Measurements from ENCODE around the gene ACSL5.
"Not testable (repeated sequence)": the region's sequence is repeated elsewhere in the genome, so short reads cannot be mapped to it uniquely, and the experiment has no call there.

Gene ACSL5

DNA sequence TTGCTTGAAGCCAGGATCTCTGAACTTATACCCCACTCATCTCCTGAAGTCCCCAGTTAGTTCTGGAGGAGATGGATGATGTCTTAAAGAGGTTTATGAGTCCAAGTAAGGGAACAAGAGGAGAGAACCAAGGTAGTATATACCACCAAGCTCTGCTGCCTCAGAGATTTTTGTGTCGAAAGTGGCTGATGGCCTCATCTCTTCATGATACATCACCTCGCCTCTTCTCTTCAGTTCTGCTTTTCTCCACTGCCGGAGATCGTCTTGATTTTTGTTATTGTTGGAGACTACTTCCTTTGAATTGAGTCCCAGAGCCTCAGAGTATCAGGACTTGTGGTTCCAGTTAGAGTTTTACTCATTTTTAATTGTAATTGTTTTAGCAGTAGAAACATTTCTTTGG is 75.0 kb downstream of the ACSL5 start:
- Histone ChIP-seq H3K27ac (ENCODE audit: low read depth, low read length) (no peak overlapping the region), H3K27me3 (ENCODE audit: control insufficient read depth in 5 of 5, insufficient read depth in 4 of 5, low read length in 5 of 5) (no peaks in the 10 kb centered on the region), H3K9me3 (ENCODE audit: control insufficient read depth in 5 of 5, low read length in 5 of 5) (no peaks in the 10 kb centered on the region), H3K9ac (ENCODE audit: low read length in 5 of 5) (no peak overlapping the region), H3K4me1 (ENCODE audit: control insufficient read depth in 5 of 5, insufficient read depth in 5 of 5, low read length in 5 of 5) (peaks cover 3 to 29% (median 25%) of the 10 kb centered on the region in 5 donors), H3K4me3 (ENCODE audit: low read depth in 1 of 5, low read length in 5 of 5) (no peak overlapping the region), H3K36me3 (ENCODE audit: control insufficient read depth in 5 of 5, insufficient read depth in 5 of 5, low read length in 5 of 5) (peaks cover 3 to 11% (median 6%) of the 10 kb centered on the region in 5 donors)

GRCh38 chr10:112454910-112455779 is 81.2 kb downstream of the ACSL5 start:
- Histone ChIP-seq H3K4me3 (ENCODE audit: low read depth in 1 of 5, low read length in 5 of 5) (no peak overlapping the region), H3K4me1 (ENCODE audit: control insufficient read depth in 5 of 5, insufficient read depth in 5 of 5, low read length in 5 of 5) (no peaks in the 10 kb centered on the region), H3K36me3 (ENCODE audit: control insufficient read depth in 5 of 5, insufficient read depth in 5 of 5, low read length in 5 of 5) (peaks cover 0 to 2% (median 0%) of the 10 kb centered on the region in 5 donors), H3K27ac (ENCODE audit: low read depth, low read length) (no peak overlapping the region), H3K9ac (ENCODE audit: low read length in 5 of 5) (no peak overlapping the region), H3K9me3 (ENCODE audit: control insufficient read depth in 5 of 5, low read length in 5 of 5) (no peaks in the 10 kb centered on the region), H3K27me3 (ENCODE audit: control insufficient read depth in 5 of 5, insufficient read depth in 4 of 5, low read length in 5 of 5) (no peaks in the 10 kb centered on the region)

- no peaks in the 10 kb centered on the region for H3K9me3 ChIP-seq (ENCODE audit: control insufficient read depth in 5 of 5, low read length in 5 of 5)
- no peaks in the 10 kb centered on the region for H3K27me3 ChIP-seq (ENCODE audit: control insufficient read depth in 5 of 5, insufficient read depth in 4 of 5, low read length in 5 of 5)
- H3K4me3 ChIP-seq (ENCODE audit: low read depth in 1 of 5, low read length in 5 of 5): no peak overlapping the region
- no peak overlapping the region for H3K27ac ChIP-seq (ENCODE audit: low read depth, low read length)
- no peaks in the 10 kb centered on the region for H3K4me1 ChIP-seq (ENCODE audit: control insufficient read depth in 5 of 5, insufficient read depth in 5 of 5, low read length in 5 of 5)
- no peak overlapping the region for H3K9ac ChIP-seq (ENCODE audit: low read length in 5 of 5)
- H3K36me3 ChIP-seq (ENCODE audit: control insufficient read depth in 5 of 5, insufficient read depth in 5 of 5, low read length in 5 of 5): peaks cover 0 to 7% (median 0%) of the 10 kb centered on the region in 5 donors
These were observed 82.6 kb downstream of the ACSL5 start for GRCh38 chr10:112456533-112456932.

DNA sequence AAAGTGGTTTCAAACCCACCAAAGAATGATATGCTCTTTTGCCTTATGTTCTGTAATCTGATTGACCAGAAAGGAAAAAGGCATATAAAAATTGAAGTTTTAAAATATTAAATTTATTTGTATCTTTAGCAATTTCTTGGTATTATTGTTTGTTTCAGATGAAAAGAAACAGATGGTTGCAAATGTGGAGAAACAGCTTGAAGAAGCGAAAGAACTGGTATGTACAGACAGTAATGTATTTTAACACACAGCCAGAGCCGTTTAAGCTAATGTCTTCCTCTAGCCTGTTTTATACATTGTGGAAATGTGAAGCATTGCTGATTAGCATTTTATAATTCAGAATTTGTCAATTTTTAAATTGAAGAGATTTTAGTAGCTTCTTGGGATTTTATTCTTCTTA is 86.5 kb downstream of the ACSL5 start:
- H3K9ac ChIP-seq (ENCODE audit: low read length in 5 of 5): no peak overlapping the region
- H3K9me3 ChIP-seq (ENCODE audit: control insufficient read depth in 5 of 5, low read length in 5 of 5): no peaks in the 10 kb centered on the region
- H3K4me3 ChIP-seq (ENCODE audit: low read depth in 1 of 5, low read length in 5 of 5): no peak overlapping the region
- peaks cover 6 to 20% (median 11%) of the 10 kb centered on the region in 5 donors for H3K36me3 ChIP-seq (ENCODE audit: control insufficient read depth in 5 of 5, insufficient read depth in 5 of 5, low read length in 5 of 5)
- no peak overlapping the region for H3K27ac ChIP-seq (ENCODE audit: low read depth, low read length)
- no peaks in the 10 kb centered on the region for H3K27me3 ChIP-seq (ENCODE audit: control insufficient read depth in 5 of 5, insufficient read depth in 4 of 5, low read length in 5 of 5)
- no peaks in the 10 kb centered on the region for H3K4me1 ChIP-seq (ENCODE audit: control insufficient read depth in 5 of 5, insufficient read depth in 5 of 5, low read length in 5 of 5)

GRCh38 chr10:112461029-112461887 is 87.3 kb downstream of the ACSL5 start:
- Histone ChIP-seq H3K27me3 (ENCODE audit: control insufficient read depth in 5 of 5, insufficient read depth in 4 of 5, low read length in 5 of 5) (no peaks in the 10 kb centered on the region), H3K27ac (ENCODE audit: low read depth, low read length) (no peak overlapping the region), H3K4me1 (ENCODE audit: control insufficient read depth in 5 of 5, insufficient read depth in 5 of 5, low read length in 5 of 5) (no peaks in the 10 kb centered on the region), H3K4me3 (ENCODE audit: low read depth in 1 of 5, low read length in 5 of 5) (no peak overlapping the region), H3K9ac (ENCODE audit: low read length in 5 of 5) (no peak overlapping the region), H3K9me3 (ENCODE audit: control insufficient read depth in 5 of 5, low read length in 5 of 5) (no peaks in the 10 kb centered on the region), H3K36me3 (ENCODE audit: control insufficient read depth in 5 of 5, insufficient read depth in 5 of 5, low read length in 5 of 5) (peaks cover 10 to 26% (median 16%) of the 10 kb centered on the region in 5 donors)

GRCh38 chr10:112464074-112464473 is 90.2 kb downstream of the ACSL5 start:
- not testable (repeated sequence) for H3K27me3 ChIP-seq (ENCODE audit: control insufficient read depth in 5 of 5, insufficient read depth in 4 of 5, low read length in 5 of 5); H3K4me1 ChIP-seq (ENCODE audit: control insufficient read depth in 5 of 5, insufficient read depth in 5 of 5, low read length in 5 of 5); H3K4me3 ChIP-seq (ENCODE audit: low read depth in 1 of 5, low read length in 5 of 5); H3K9ac ChIP-seq (ENCODE audit: low read length in 5 of 5); H3K27ac ChIP-seq (ENCODE audit: low read depth, low read length); H3K9me3 ChIP-seq (ENCODE audit: control insufficient read depth in 5 of 5, low read length in 5 of 5)
- H3K36me3 ChIP-seq (ENCODE audit: control insufficient read depth in 5 of 5, insufficient read depth in 5 of 5, low read length in 5 of 5): peaks cover 10 to 35% (median 22%) of the 10 kb centered on the region in 5 donors

DNA sequence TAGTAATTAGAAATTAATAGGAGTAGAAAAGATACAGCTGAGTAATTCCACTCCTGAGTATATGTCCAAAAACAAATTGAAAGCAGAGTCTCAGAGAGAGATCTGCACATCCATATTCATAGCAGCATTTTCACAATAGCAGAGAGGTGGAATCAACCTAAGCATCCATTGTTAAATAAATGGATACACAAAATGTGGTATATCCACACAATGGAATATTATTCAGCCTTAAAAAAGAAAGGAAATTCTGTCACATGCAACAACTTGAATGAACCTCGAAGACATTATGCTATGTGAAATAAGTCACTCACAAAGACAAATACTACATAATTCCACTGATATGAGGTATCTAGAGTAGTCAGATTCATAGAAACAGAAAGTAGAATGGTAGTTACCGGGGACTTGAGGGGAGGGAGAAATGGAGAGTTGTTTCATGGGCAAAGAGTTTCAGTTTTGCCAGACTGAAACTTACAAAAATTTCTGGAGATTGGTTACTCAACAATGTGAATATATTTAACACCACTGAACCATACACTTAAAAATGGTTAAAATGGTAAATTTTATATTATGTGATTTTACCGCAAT is 91.5 kb downstream of the ACSL5 start:
- H3K9ac ChIP-seq (ENCODE audit: low read length in 5 of 5): no peak overlapping the region
- peaks cover 10 to 39% (median 22%) of the 10 kb centered on the region in 5 donors for H3K36me3 ChIP-seq (ENCODE audit: control insufficient read depth in 5 of 5, insufficient read depth in 5 of 5, low read length in 5 of 5)

DNA sequence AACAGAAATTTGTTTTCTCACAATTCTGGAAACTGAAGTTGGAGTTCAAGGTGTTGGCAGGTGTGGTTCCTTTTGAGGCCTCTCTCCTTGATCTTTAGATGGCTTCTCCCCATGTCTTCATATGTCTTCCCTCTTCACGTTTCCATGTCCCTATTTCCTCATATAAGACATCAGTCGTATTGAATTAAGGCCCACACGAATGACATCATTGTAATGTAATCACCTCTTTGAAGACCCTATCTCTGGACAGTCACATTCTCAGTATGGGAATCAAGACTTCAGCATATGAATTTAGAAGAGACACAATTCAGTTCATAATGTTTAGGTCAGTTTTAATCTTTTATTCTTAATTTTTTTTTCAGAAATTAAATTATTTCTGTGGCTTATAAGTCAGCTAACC is 92.9 kb downstream of the ACSL5 start:
- no peak overlapping the region for H3K27ac ChIP-seq (ENCODE audit: low read depth, low read length)
- H3K9me3 ChIP-seq (ENCODE audit: control insufficient read depth in 5 of 5, low read length in 5 of 5): no peaks in the 10 kb centered on the region
- no peaks in the 10 kb centered on the region for H3K27me3 ChIP-seq (ENCODE audit: control insufficient read depth in 5 of 5, insufficient read depth in 4 of 5, low read length in 5 of 5)
- H3K9ac ChIP-seq (ENCODE audit: low read length in 5 of 5): no peak overlapping the region
- no peak overlapping the region for H3K4me3 ChIP-seq (ENCODE audit: low read depth in 1 of 5, low read length in 5 of 5)
- peaks cover 10 to 32% (median 20%) of the 10 kb centered on the region in 5 donors for H3K36me3 ChIP-seq (ENCODE audit: control insufficient read depth in 5 of 5, insufficient read depth in 5 of 5, low read length in 5 of 5)
- H3K4me1 ChIP-seq (ENCODE audit: control insufficient read depth in 5 of 5, insufficient read depth in 5 of 5, low read length in 5 of 5): peaks cover 0 to 5% (median 0%) of the 10 kb centered on the region in 5 donors

More for the DNA sequence above, 91.5 kb downstream of the ACSL5 start:
- Histone ChIP-seq H3K27me3 (ENCODE audit: control insufficient read depth in 5 of 5, insufficient read depth in 4 of 5, low read length in 5 of 5) (no peaks in the 10 kb centered on the region), H3K4me1 (ENCODE audit: control insufficient read depth in 5 of 5, insufficient read depth in 5 of 5, low read length in 5 of 5) (no peaks in the 10 kb centered on the region), H3K27ac (ENCODE audit: low read depth, low read length) (no peak overlapping the region), H3K4me3 (ENCODE audit: low read depth in 1 of 5, low read length in 5 of 5) (no peak overlapping the region), H3K9me3 (ENCODE audit: control insufficient read depth in 5 of 5, low read length in 5 of 5) (no peaks in the 10 kb centered on the region)

DNA sequence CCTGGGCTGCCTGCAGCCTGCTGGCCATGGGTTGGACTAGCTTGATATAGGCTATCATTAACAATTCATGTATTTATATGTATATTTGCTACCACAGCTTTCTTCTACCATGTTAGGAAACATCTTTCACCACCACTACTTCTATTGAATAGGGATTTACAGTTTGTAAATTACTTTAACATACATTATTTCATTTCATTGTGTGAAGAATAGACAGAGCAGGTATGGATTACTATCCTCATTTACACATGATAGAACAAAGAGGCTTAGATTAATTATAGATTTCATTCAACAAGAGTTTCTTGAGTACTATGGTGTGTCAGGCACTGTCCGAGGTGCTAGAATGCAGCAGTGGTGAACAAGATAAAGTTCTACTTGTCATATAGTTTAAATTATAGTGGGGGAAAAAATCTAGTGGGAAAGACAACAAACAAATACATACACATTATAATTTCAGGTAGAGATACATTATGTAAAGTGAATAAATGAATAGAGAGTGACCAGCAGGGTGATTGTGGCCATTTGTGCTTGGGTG is 93.7 kb downstream of the ACSL5 start:
- Histone ChIP-seq H3K4me1 (ENCODE audit: control insufficient read depth in 5 of 5, insufficient read depth in 5 of 5, low read length in 5 of 5) (peaks cover 0 to 6% (median 0%) of the 10 kb centered on the region in 5 donors), H3K27me3 (ENCODE audit: control insufficient read depth in 5 of 5, insufficient read depth in 4 of 5, low read length in 5 of 5) (no peaks in the 10 kb centered on the region), H3K4me3 (ENCODE audit: low read depth in 1 of 5, low read length in 5 of 5) (no peak overlapping the region), H3K9ac (ENCODE audit: low read length in 5 of 5) (no peak overlapping the region), H3K9me3 (ENCODE audit: control insufficient read depth in 5 of 5, low read length in 5 of 5) (no peaks in the 10 kb centered on the region), H3K36me3 (ENCODE audit: control insufficient read depth in 5 of 5, insufficient read depth in 5 of 5, low read length in 5 of 5) (peaks cover 10 to 32% (median 20%) of the 10 kb centered on the region in 5 donors), H3K27ac (ENCODE audit: low read depth, low read length) (no peak overlapping the region)

All from subcutaneous abdominal adipose tissue (tissue), 5 donors.